OCI-LY1 (cell line): ENCODE data around the gene CNOT6L.

Source experiments
- H2AFZ ChIP-seq: fragments of 200-600 bp; sonication (generic), shearing (Covaris generic); 2 replicates; pipeline ENCODE4 v1.6.0; 2014; ENCODE audit warnings: antibody characterized with exemption, mild to moderate bottlenecking, low read length
- H3F3A ChIP-seq: fragments of 200-600 bp; sonication (generic), shearing (Covaris generic); 2 replicates; pipeline ENCODE4 v1.6.0; 2014; ENCODE audit warnings: mild to moderate bottlenecking, antibody characterized with exemption, low read length, moderate library complexity; ENCODE audit not compliant: insufficient read depth
- H3K27ac ChIP-seq: fragments of 200-600 bp; sonication (generic); 2 replicates; pipeline ENCODE4 v1.5.1; 2014; ENCODE audit warnings: low read length, mixed run types, mild to moderate bottlenecking, low read depth; ENCODE audit not compliant: poor library complexity, severe bottlenecking
- H3K27me3 ChIP-seq: fragments of 200-600 bp; sonication (generic); 2 replicates; pipeline ENCODE4 v1.6.0; 2014; ENCODE audit warnings: antibody characterized with exemption, mild to moderate bottlenecking, low read length, moderate library complexity; ENCODE audit not compliant: insufficient read depth
- H3K36me3 ChIP-seq: fragments of 200-600 bp; sonication (generic); 2 replicates; pipeline ENCODE4 v1.6.1; 2014; ENCODE audit warnings: mild to moderate bottlenecking, antibody characterized with exemption, low read length, moderate library complexity, mixed read lengths; ENCODE audit not compliant: insufficient read depth
- H3K4me1 ChIP-seq: fragments of 200-600 bp; sonication (generic); 2 replicates; pipeline ENCODE4 v1.5.1; 2014; ENCODE audit warnings: mild to moderate bottlenecking, low read length, moderate library complexity; ENCODE audit not compliant: insufficient read depth, severe bottlenecking
- H3K4me2 ChIP-seq: fragments of 200-600 bp; sonication (generic), shearing (Covaris generic); 2 replicates; pipeline ENCODE4 v1.6.1; 2014; ENCODE audit warnings: low read length
- H3K4me3 ChIP-seq: fragments of 200-600 bp; sonication (generic); 2 replicates; pipeline ENCODE4 v1.5.1; 2014; ENCODE audit warnings: low read length, low read depth, mild to moderate bottlenecking, mixed read lengths; ENCODE audit not compliant: poor library complexity, severe bottlenecking
- H3K79me2 ChIP-seq: fragments of 200-600 bp; shearing (Covaris generic); 2 replicates; pipeline ENCODE4 v1.6.1; 2016; ENCODE audit warnings: mixed run types, low read length, mixed read lengths; ENCODE audit not compliant: insufficient read depth
- H3K9ac ChIP-seq: fragments of 200-600 bp; sonication (generic), shearing (Covaris generic); 2 replicates; pipeline ENCODE4 v1.6.1; 2014; ENCODE audit warnings: mild to moderate bottlenecking, low read length, mixed read lengths
- H3K9me2 ChIP-seq: fragments of 200-600 bp; sonication (generic), shearing (Covaris generic); 2 replicates; pipeline ENCODE4 v1.6.1; 2014; ENCODE audit warnings: low read depth, mild to moderate bottlenecking, low read length, mixed read lengths
- H3K9me3 ChIP-seq: fragments of 200-600 bp; shearing (Covaris generic); 2 replicates; pipeline ENCODE4 v1.6.1; 2014; ENCODE audit warnings: low read length, mixed read lengths
- H4K20me1 ChIP-seq: fragments of 200-600 bp; sonication (generic), shearing (Covaris generic); 2 replicates; pipeline ENCODE4 v1.6.0; 2016; ENCODE audit warnings: mild to moderate bottlenecking, low read length; ENCODE audit not compliant: insufficient read depth
- EZH2 ChIP-seq: fragments of 200-600 bp; sonication (generic), shearing (Covaris generic); IDR thresholded peaks from 2 replicates; pipeline ENCODE4 v1.8.0; 2017; ENCODE audit warnings: borderline replicate concordance, mixed run types, mild to moderate bottlenecking, antibody characterized with exemption, low read length, moderate library complexity, mixed read lengths
- TF ChIP-seq, protein P1 (sequence below): fragments of 200-600 bp; sonication (generic), shearing (Covaris generic); IDR thresholded peaks from 2 replicates; pipeline ENCODE4 v1.5.1; 2017; ENCODE audit warnings: mild to moderate bottlenecking, antibody characterized with exemption, low read length, moderate library complexity, mixed read lengths

CNOT6L gene

DNA sequence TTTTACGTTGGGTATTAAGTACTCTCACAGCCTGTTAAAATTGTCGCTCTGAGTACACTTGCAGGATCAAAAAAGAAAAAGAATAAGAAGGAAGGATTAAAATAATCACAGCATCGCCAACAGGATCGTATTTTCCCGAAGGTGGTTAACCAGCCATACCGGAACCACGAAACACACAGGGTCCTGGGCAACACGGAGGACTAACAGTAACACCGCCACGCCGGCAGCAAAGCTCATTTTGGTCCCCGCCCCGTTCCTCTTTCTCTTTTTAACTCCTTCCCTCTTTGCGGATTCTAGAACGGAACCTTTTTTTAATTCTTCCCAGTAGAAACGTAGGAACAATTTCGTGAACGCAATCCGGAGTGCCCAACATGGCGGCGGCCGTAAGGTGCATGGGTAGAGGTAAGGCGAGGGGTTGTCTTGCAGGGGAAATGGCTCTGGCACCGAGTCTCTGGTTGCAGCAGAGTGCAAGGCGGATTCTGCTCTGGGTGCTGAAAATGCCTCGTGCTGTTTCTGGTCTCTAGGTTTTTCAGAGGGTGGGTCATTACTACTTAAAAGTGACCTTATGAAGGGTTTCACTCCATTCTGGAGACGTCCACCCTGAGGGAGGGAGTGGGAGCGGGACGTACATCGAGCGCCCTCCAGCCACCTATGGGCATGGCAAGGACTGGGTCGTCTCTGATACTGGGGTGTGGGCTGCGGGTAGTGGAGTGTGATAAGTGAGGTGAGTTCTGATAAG is 43.5 kb upstream of the CNOT6L start, which contains the start of gene MRPL1:
Gene MRPL1, plus strand, starts transcription at position 353 of the 739 bp plus-strand sequence. Its CDS starts 19 bp downstream, at position 372.
- Histone ChIP-seq H3K79me2 (peaks cover 18% of the 10 kb centered on the region), H2AFZ (peak within 1 kb of the TSS; percentile 99)

GRCh38 chr4:77861495-77861894 is 42.3 kb upstream of the CNOT6L start:
- Histone ChIP-seq H3K36me3 (no peaks in the 10 kb centered on the region), H3K27ac (peak overlapping the region; percentile 90), H3K4me3 (peak overlapping the region; percentile 92)

More for the DNA sequence above, 43.5 kb upstream of the CNOT6L start, which contains the start of gene MRPL1:
- H3K4me1 ChIP-seq = peaks cover 23% of the 10 kb centered on the region
- no peaks in the 10 kb centered on the region for H3K9me3 ChIP-seq
- H3K27me3 ChIP-seq = no peaks in the 10 kb centered on the region
- no peaks in the 10 kb centered on the region for H4K20me1 ChIP-seq
- TF ChIP-seq, protein P1, sequence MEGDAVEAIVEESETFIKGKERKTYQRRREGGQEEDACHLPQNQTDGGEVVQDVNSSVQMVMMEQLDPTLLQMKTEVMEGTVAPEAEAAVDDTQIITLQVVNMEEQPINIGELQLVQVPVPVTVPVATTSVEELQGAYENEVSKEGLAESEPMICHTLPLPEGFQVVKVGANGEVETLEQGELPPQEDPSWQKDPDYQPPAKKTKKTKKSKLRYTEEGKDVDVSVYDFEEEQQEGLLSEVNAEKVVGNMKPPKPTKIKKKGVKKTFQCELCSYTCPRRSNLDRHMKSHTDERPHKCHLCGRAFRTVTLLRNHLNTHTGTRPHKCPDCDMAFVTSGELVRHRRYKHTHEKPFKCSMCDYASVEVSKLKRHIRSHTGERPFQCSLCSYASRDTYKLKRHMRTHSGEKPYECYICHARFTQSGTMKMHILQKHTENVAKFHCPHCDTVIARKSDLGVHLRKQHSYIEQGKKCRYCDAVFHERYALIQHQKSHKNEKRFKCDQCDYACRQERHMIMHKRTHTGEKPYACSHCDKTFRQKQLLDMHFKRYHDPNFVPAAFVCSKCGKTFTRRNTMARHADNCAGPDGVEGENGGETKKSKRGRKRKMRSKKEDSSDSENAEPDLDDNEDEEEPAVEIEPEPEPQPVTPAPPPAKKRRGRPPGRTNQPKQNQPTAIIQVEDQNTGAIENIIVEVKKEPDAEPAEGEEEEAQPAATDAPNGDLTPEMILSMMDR = peak; percentile 35
- TF ChIP-seq EZH2 = no peak
- no peaks in the 10 kb centered on the region for H3F3A ChIP-seq
- H3K4me2 ChIP-seq = peak within 1 kb of the TSS; percentile 79
- peak within 1 kb of the TSS; percentile 90 for H3K27ac ChIP-seq
- H3K9me2 ChIP-seq = no peaks in the 10 kb centered on the region
- H3K9ac ChIP-seq = peak within 1 kb of the TSS; percentile 87
- peak within 1 kb of the TSS; percentile 92 for H3K4me3 ChIP-seq
- H3K36me3 ChIP-seq = peaks cover 4% of the 10 kb centered on the region; the same call in 1 of the 2 replicates

GRCh38 chr4:77859256-77859655 is 40.1 kb upstream of the CNOT6L start:
- TF ChIP-seq, protein P1 = no peak
- TF ChIP-seq EZH2 = no peak
- Histone ChIP-seq H3K4me3 (no peak overlapping the region), H3K4me2 (no peak overlapping the region), H3K27me3 (no peaks in the 10 kb centered on the region), H3F3A (no peaks in the 10 kb centered on the region), H3K79me2 (peaks cover 14% of the 10 kb centered on the region), H2AFZ (no peak overlapping the region), H3K9me2 (no peaks in the 10 kb centered on the region), H3K9ac (no peak overlapping the region), H3K4me1 (peaks cover 19% of the 10 kb centered on the region), H3K9me3 (no peaks in the 10 kb centered on the region), H3K36me3 (no peaks in the 10 kb centered on the region), H3K27ac (no peak overlapping the region), H4K20me1 (no peaks in the 10 kb centered on the region)

More at GRCh38 chr4:77861495-77861894, 42.3 kb upstream of the CNOT6L start:
- peak overlapping the region; percentile 99 for H2AFZ ChIP-seq
- no peaks in the 10 kb centered on the region for H3K27me3 ChIP-seq
- H4K20me1 ChIP-seq = no peaks in the 10 kb centered on the region
- H3K9me2 ChIP-seq = no peaks in the 10 kb centered on the region
- no peaks in the 10 kb centered on the region for H3F3A ChIP-seq
- peaks cover 18% of the 10 kb centered on the region for H3K79me2 ChIP-seq
- no peaks in the 10 kb centered on the region for H3K9me3 ChIP-seq
- H3K9ac ChIP-seq = peak overlapping the region; percentile 87; the same call in 1 of the 2 replicates
- peaks cover 23% of the 10 kb centered on the region for H3K4me1 ChIP-seq
- peak overlapping the region; percentile 79 for H3K4me2 ChIP-seq
- TF ChIP-seq, protein P1 = no peak
